H1 (cell line): Measurements from ENCODE around the gene ECEL1.

Experiments
- CTCF ChIP-seq, 3 experiments: IDR thresholded peaks; 1 replicate in 2 of 3; 2 replicates in 1 of 3; pipeline versions ENCODE4 v1.5.1 to v1.6.1; 2011; ENCODE audit warnings: low read length in 3 of 3, mild to moderate bottlenecking in 3 of 3, inconsistent platforms in 2 of 3, low read depth in 1 of 3, moderate library complexity in 1 of 3; ENCODE audit not compliant: insufficient read depth in 1 of 3; ENCODE audit errors: control extremely low read depth in 1 of 3
- POLR2A ChIP-seq, 2 experiments: IDR thresholded peaks; 1 replicate in 1 of 2; 2 replicates in 1 of 2; pipeline ENCODE4 v1.6.1; 2011; ENCODE audit warnings: low read depth in 2 of 2, low read length in 2 of 2, mild to moderate bottlenecking in 2 of 2; ENCODE audit errors: control extremely low read depth in 1 of 2
- POLR2AphosphoS5 ChIP-seq: IDR thresholded peaks from 2 replicates; pipeline ENCODE4 v1.6.1; 2011; ENCODE audit warnings: low read depth, low read length
- RFX5 ChIP-seq: IDR thresholded peaks from 2 replicates; pipeline ENCODE4 v1.6.1; 2011; ENCODE audit warnings: low read depth, low read length, improper control_type of control experiment, borderline replicate concordance
- USF2 ChIP-seq: IDR thresholded peaks from 2 replicates; pipeline ENCODE4 v1.6.1; 2011; ENCODE audit warnings: low read length, improper control_type of control experiment

GRCh38 chr2:232438951-232439757 is 48.5 kb downstream of the ECEL1 start:
- TF ChIP-seq CTCF (IDR thresholded peaks at IDR 0.05; ENCODE audit: control extremely low read depth in 1 of 3, insufficient read depth in 1 of 3, low read depth in 1 of 3, low read length in 3 of 3) (peak in 2 of 3 experiments; percentile 22 to 28; a peak in 2 of 4 replicates), POLR2A (IDR thresholded peaks at IDR 0.05; ENCODE audit: control extremely low read depth in 1 of 2, low read depth in 2 of 2, low read length in 2 of 2) (no peak), RFX5 (no peak), POLR2AphosphoS5 (no peak), USF2 (no peak)
